ENCODE results near the gene BSX.

Gene BSX

DNA sequence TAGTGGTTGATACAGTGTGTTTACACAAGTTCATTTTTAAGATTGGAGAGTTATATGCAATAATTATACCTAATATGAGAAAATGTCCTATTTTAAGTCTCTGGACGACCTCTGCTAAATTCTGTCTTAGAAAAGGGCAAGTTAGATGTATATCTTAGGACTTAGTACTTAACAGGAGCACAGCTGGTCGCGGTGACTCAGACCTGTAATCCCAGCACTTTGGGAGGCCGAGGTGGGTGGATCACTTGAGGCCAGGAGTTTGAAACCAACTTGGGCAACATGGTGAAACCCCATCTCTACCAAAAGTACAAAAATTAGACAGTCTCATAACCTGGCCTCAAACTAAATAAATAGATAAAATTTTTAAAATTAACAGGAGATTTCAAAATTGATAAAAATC lies 27.2 kb downstream of the BSX start:
- DNase-seq (ENCODE audit: low spot score) = no peak

DNA sequence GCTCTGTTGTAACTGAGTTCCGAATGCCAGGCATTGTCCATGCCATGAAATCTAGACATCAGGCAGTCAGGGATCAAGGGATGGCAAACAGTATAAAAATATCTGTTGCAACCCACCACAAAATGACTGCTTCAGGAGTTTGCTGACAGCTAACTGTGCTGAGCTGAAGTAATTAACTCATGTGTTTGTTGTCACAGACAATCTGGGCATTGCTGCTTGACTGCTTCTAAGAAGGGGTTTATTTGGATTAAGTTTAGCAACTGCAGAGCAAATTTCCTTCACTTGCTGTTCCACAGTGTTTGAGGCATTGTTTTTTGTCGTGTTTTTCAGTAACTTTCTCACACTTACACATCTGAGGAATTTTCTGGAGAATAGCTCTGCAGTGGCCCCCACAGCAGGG lies 30.4 kb downstream of the BSX start:
- no peak for DNase-seq (ENCODE audit: low spot score)

DNA sequence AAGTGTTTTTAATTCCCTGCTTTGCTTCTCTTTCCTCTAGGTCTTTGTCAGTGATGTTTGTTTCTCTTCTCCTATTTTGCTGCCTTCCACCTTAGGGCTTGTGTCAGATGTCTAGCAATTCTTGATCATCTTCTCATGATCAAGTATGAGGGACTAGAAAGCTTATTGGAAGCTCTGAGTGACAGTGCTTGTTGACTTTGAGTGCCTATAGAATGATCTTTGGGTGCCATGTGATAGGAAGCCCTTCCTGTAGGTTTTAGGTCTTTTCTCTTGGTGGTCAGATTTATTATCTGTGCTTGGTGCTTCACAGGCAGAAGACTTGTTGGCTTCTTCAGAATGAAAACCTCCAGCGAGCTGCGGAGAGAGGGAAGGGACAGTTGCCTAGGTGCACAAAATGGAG lies 43.1 kb downstream of the BSX start:
- no peak for DNase-seq (ENCODE audit: low spot score)

DNA sequence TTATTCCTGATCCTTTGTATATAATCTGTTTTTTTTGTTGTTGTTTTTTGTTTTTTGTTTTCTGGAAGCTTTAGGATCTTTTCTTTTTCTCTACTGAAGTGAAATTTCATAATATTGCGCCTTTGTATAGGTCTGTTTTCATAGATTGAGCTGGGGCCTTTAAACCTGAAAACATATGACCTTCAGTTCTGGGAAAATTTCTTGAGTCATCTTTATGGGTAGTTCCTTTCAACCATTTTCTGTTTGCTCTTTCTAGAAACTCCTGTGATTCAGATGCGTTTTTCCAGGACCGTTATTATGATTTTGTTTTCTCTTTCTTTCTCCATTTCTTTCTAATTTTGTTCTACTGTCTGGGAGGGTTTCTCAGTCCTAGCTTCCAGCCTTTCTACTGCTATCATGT lies 43.7 kb downstream of the BSX start:
- no peak for DNase-seq (ENCODE audit: low spot score)

DNA sequence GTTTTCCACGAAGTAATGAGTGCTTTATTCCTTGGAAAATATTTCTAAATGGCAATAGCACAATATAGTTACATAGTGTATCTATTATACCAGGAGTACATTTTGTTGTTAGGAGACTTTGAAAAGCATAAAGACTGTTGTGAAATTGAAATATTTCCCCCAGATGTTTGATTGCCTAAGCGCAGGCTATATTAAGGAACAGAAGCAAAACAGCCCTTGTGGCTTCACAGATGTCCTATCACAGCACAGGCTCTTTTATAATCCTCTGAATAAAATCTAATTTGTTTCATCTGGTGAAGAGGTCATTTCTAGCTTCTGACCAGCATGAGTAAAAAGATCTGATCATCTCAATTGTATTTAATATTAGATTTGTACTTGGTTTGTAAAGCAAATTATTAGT lies 48.2 kb downstream of the BSX start:
- no peak for DNase-seq (ENCODE audit: low spot score)

DNA sequence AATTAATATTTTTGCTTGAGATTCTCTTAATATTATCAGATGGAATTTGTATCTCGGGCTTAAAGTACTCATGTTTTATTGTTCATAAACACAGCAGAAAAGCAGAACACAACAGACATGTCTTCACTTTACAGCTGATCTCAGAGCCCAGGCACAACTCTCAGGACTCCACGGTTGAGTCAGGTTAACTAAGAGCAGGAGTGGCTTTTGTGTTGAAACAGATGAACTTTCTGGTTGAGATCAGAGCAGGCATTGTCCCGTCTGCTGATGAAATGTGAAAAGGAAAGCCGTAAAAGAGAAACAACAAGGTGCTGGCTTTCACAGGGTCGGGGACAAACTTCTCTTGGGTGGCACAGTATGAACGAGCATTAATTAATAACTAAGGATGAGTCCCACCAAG lies 50.1 kb downstream of the BSX start:
- DNase-seq (ENCODE audit: low spot score) = no peak

All from COLO829 (cell line).